Kidney (tissue), 14 donors: ENCODE results near the gene TIMP3. TPM values are rescaled to one million over a fixed set of nuclear protein-coding genes. Genes with fewer than 3 reads are reported as not detected.

ENCODE experiments used
- DNase-seq, 5 donors: peaks; one replicate each; pipeline ENCODE4 v3.0.0-alpha.2; 2013 to 2020
- FAIRE-seq: peaks from 2 replicates; lab custom pipeline; 2012; peaks lifted over from hg19 to GRCh38; lab: Jason Lieb, UNC
- H3K27ac ChIP-seq, 2 donors: one replicate each; pipeline ENCODE4 v1.7.0; 2013; ENCODE audit warnings: low read depth in 2 of 2, low read length in 2 of 2, inconsistent platforms in 1 of 2
- H3K27me3 ChIP-seq: one replicate; pipeline ENCODE4 v1.7.1; 2013; ENCODE audit warnings: low read length, inconsistent platforms; ENCODE audit not compliant: control insufficient read depth, insufficient read depth
- H3K36me3 ChIP-seq, 3 donors: one replicate each; pipeline versions ENCODE4 v1.7.0 to v1.7.1; 2013; ENCODE audit warnings: low read length in 3 of 3, control low read depth in 1 of 3, inconsistent platforms in 1 of 3; ENCODE audit not compliant: insufficient read depth in 3 of 3, control insufficient read depth in 2 of 3
- H3K4me1 ChIP-seq, 3 donors: one replicate each; pipeline versions ENCODE4 v1.7.0 to v1.7.1; 2013; ENCODE audit warnings: low read length in 3 of 3, inconsistent platforms in 1 of 3, low read depth in 1 of 3; ENCODE audit not compliant: control insufficient read depth in 2 of 3, insufficient read depth in 2 of 3
- H3K4me3 ChIP-seq, 3 donors: one replicate each; pipeline versions ENCODE4 v1.7.0 to v1.8.1; 2013; ENCODE audit warnings: low read length in 3 of 3, control low read depth in 1 of 3, inconsistent platforms in 1 of 3
- H3K9ac ChIP-seq, 3 donors: one replicate each; pipeline versions ENCODE4 v1.7.0 to v1.7.1; 2013; ENCODE audit warnings: low read length in 3 of 3, control low read depth in 1 of 3, inconsistent platforms in 1 of 3
- H3K9me3 ChIP-seq, 3 donors: one replicate each; pipeline versions ENCODE4 v1.7.0 to v1.7.1; 2013; ENCODE audit warnings: low read length in 3 of 3, control low read depth in 1 of 3, inconsistent platforms in 1 of 3; ENCODE audit not compliant: control insufficient read depth in 2 of 3, insufficient read depth in 1 of 3
- CTCF ChIP-seq: IDR thresholded peaks from 3 replicates; pipeline ENCODE4 v1.5.1; 2012; ENCODE audit warnings: mild to moderate bottlenecking, moderate library complexity, borderline replicate concordance; ENCODE audit not compliant: insufficient read depth; ENCODE audit errors: extremely low read depth
- intact Hi-C: fragments of 100-400 bp; cut with DNase I; formaldehyde crosslinking; loops from one replicate; pipeline ENCODE4 v1.11.1; 2022
- polyA plus RNA-seq: library from polyadenylated mRNA; stranded (reverse); fragments of 350-450 nt; fragmentation: Illumina TruSeq; extraction: RNeasy Lipid Tissue Mini Kit (QIAGEN cat#74804); gene quantifications from one replicate; pipeline ENCODE4 v1.2.3, GENCODE V29; 2014; ENCODE audit warnings: low read depth, low replicate concordance; ENCODE audit not compliant: insufficient read depth
- total RNA-seq: library from RNA; stranded (reverse); fragmentation: NEBNext Ultra II Directional; extraction: Animal tissue kit (Norgen Biotek cat#: 25700); gene quantifications from one replicate; pipeline ENCODE4 v1.2.1, GENCODE V29; 2021
- donor health status: control.
- donor health status: control.
- donor health status: control.
- donor health status: control.
- donor health status: control.
- donor health status: DM: yes; HTN: yes; CAD: no.
- donor health status: Normal renal cell carcinoma (clear cell type).

The TIMP3 gene
- total and polyA plus RNA-seq, 2 donors from 2014 or later, result 198 to 818 TPM

- peaks cover 0 to 3% (median 0%) of the 10 kb centered on the region in 3 donors for H3K9me3 ChIP-seq
- DNase-seq, result peak in 2 of 5 donors; percentile 28 to 58
- peaks cover 0 to 2% (median 0%) of the 10 kb centered on the region in 3 donors for H3K4me1 ChIP-seq
- H3K9ac ChIP-seq, result no peak overlapping the region
- H3K36me3 ChIP-seq, result no peaks in the 10 kb centered on the region
- no peak for FAIRE-seq
- H3K27me3 ChIP-seq, result no peaks in the 10 kb centered on the region
- H3K4me3 ChIP-seq, result no peak overlapping the region
- no peak overlapping the region for H3K27ac ChIP-seq
- TF ChIP-seq CTCF, result no peak
- intact Hi-C loops, result no loop called here
Measured at GRCh38 chr22:32777987-32778386, 23.5 kb upstream of the TIMP3 start.

GRCh38 chr22:32780726-32781310, 20.7 kb upstream of the TIMP3 start:
- Histone ChIP-seq H3K9me3 (no peaks in the 10 kb centered on the region), H3K9ac (no peak overlapping the region), H3K36me3 (no peaks in the 10 kb centered on the region), H3K27me3 (no peaks in the 10 kb centered on the region), H3K4me1 (peaks cover 0 to 2% (median 0%) of the 10 kb centered on the region in 3 donors), H3K4me3 (no peak overlapping the region), H3K27ac (no peak overlapping the region)
- DNase-seq (no peak), FAIRE-seq (no peak)
- no peak for TF ChIP-seq CTCF
- intact Hi-C loops, result no loop called here

GRCh38 chr22:32781695-32782094, 19.8 kb upstream of the TIMP3 start:
- Histone ChIP-seq H3K4me1 (peaks cover 0 to 2% (median 0%) of the 10 kb centered on the region in 3 donors), H3K4me3 (no peak overlapping the region), H3K9me3 (no peaks in the 10 kb centered on the region), H3K9ac (no peak overlapping the region), H3K27me3 (no peaks in the 10 kb centered on the region), H3K36me3 (no peaks in the 10 kb centered on the region), H3K27ac (no peak overlapping the region)
- DNase-seq (no peak), FAIRE-seq (no peak)
- intact Hi-C loops, result no loop called here
- no peak for TF ChIP-seq CTCF
